Gastrocnemius medialis (tissue), 4 donors: ENCODE results near the gene UBR2.

Experiments
- POLR2A ChIP-seq, 2 donors: fragments of 450-650 bp; IDR thresholded peaks; one replicate each; pipeline ENCODE4 v1.6.1; 2017; ENCODE audit warnings: antibody characterized with exemption in 2 of 2, mild to moderate bottlenecking in 2 of 2, moderate library complexity in 2 of 2
- TF ChIP-seq, protein P1 (sequence below), 5 experiments: fragments of 450-650 bp in 3 of 5; fragments of 200-600 bp in 2 of 5; sonication (generic) in 2 of 5; IDR thresholded peaks in 4 of 5; conservative IDR thresholded peaks in 1 of 5; 1 replicate in 4 of 5; 2 replicates in 1 of 5; pipeline ENCODE4 v1.5.1; 2016 to 2019; ENCODE audit warnings: antibody characterized with exemption in 5 of 5, mild to moderate bottlenecking in 3 of 5, moderate library complexity in 3 of 5

DNA sequence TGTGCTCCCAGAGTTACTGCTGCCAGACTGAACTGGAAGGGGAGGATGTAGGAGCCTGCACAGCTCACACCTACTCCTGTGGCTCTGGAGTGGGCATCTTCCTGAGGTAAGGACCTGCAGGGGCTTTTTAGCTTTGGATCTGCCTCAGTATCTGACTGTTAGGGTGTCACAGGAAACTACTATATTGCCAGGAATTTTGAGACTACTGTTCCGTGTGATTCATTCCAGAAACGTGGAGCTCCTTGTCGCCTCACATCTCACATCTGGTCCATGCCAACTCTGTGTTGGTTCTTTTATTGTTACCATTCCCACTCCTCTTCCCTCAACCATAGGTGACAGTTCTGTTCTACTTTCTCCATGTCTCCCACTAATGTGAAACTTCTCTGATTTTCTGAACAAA lies 124.5 kb downstream of the UBR2 start:
- TF ChIP-seq, protein P1, sequence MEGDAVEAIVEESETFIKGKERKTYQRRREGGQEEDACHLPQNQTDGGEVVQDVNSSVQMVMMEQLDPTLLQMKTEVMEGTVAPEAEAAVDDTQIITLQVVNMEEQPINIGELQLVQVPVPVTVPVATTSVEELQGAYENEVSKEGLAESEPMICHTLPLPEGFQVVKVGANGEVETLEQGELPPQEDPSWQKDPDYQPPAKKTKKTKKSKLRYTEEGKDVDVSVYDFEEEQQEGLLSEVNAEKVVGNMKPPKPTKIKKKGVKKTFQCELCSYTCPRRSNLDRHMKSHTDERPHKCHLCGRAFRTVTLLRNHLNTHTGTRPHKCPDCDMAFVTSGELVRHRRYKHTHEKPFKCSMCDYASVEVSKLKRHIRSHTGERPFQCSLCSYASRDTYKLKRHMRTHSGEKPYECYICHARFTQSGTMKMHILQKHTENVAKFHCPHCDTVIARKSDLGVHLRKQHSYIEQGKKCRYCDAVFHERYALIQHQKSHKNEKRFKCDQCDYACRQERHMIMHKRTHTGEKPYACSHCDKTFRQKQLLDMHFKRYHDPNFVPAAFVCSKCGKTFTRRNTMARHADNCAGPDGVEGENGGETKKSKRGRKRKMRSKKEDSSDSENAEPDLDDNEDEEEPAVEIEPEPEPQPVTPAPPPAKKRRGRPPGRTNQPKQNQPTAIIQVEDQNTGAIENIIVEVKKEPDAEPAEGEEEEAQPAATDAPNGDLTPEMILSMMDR (IDR thresholded peaks at IDR 0.05 in 4 of 5, conservative IDR thresholded peaks at IDR 0.05 in 1 of 5) = no peak
- TF ChIP-seq POLR2A (IDR thresholded peaks at IDR 0.05) = no peak
